Kidney (tissue), 14 donors: ENCODE measurements around the gene PIWIL4. TPM values are rescaled to one million over a fixed set of nuclear protein-coding genes. Genes with fewer than 3 reads are reported as not detected.
"Not testable (repeated sequence)": the region's sequence is repeated elsewhere in the genome, so short reads cannot be mapped to it uniquely, and the experiment has no call there.

ENCODE experiments used
- DNase-seq, 5 donors: peaks; one replicate each; pipeline ENCODE4 v3.0.0-alpha.2; 2013 to 2020
- FAIRE-seq: peaks from 2 replicates; lab custom pipeline; 2012; peaks lifted over from hg19 to GRCh38; lab: Jason Lieb, UNC
- H3K27ac ChIP-seq, 2 donors: one replicate each; pipeline ENCODE4 v1.7.0; 2013; ENCODE audit warnings: low read depth in 2 of 2, low read length in 2 of 2, inconsistent platforms in 1 of 2
- H3K27me3 ChIP-seq: one replicate; pipeline ENCODE4 v1.7.1; 2013; ENCODE audit warnings: low read length, inconsistent platforms; ENCODE audit not compliant: control insufficient read depth, insufficient read depth
- H3K36me3 ChIP-seq, 3 donors: one replicate each; pipeline versions ENCODE4 v1.7.0 to v1.7.1; 2013; ENCODE audit warnings: low read length in 3 of 3, control low read depth in 1 of 3, inconsistent platforms in 1 of 3; ENCODE audit not compliant: insufficient read depth in 3 of 3, control insufficient read depth in 2 of 3
- H3K4me1 ChIP-seq, 3 donors: one replicate each; pipeline versions ENCODE4 v1.7.0 to v1.7.1; 2013; ENCODE audit warnings: low read length in 3 of 3, inconsistent platforms in 1 of 3, low read depth in 1 of 3; ENCODE audit not compliant: control insufficient read depth in 2 of 3, insufficient read depth in 2 of 3
- H3K4me3 ChIP-seq, 3 donors: one replicate each; pipeline versions ENCODE4 v1.7.0 to v1.8.1; 2013; ENCODE audit warnings: low read length in 3 of 3, control low read depth in 1 of 3, inconsistent platforms in 1 of 3
- H3K9ac ChIP-seq, 3 donors: one replicate each; pipeline versions ENCODE4 v1.7.0 to v1.7.1; 2013; ENCODE audit warnings: low read length in 3 of 3, control low read depth in 1 of 3, inconsistent platforms in 1 of 3
- H3K9me3 ChIP-seq, 3 donors: one replicate each; pipeline versions ENCODE4 v1.7.0 to v1.7.1; 2013; ENCODE audit warnings: low read length in 3 of 3, control low read depth in 1 of 3, inconsistent platforms in 1 of 3; ENCODE audit not compliant: control insufficient read depth in 2 of 3, insufficient read depth in 1 of 3
- intact Hi-C: fragments of 100-400 bp; cut with DNase I; formaldehyde crosslinking; loops from one replicate; pipeline ENCODE4 v1.11.1; 2022
- polyA plus RNA-seq: library from polyadenylated mRNA; stranded (reverse); fragments of 350-450 nt; fragmentation: Illumina TruSeq; extraction: RNeasy Lipid Tissue Mini Kit (QIAGEN cat#74804); gene quantifications from one replicate; pipeline ENCODE4 v1.2.3, GENCODE V29; 2014; ENCODE audit warnings: low read depth, low replicate concordance; ENCODE audit not compliant: insufficient read depth
- total RNA-seq: library from RNA; stranded (reverse); fragmentation: NEBNext Ultra II Directional; extraction: Animal tissue kit (Norgen Biotek cat#: 25700); gene quantifications from one replicate; pipeline ENCODE4 v1.2.1, GENCODE V29; 2021
- TF ChIP-seq, protein P1 (sequence below): IDR thresholded peaks from 3 replicates; pipeline ENCODE4 v1.5.1; 2012; ENCODE audit warnings: mild to moderate bottlenecking, moderate library complexity, borderline replicate concordance; ENCODE audit not compliant: insufficient read depth; ENCODE audit errors: extremely low read depth
- donor health status: control.
- donor health status: control.
- donor health status: control.
- donor health status: control.
- donor health status: control.
- donor health status: DM: yes; HTN: yes; CAD: no.
- donor health status: Normal renal cell carcinoma (clear cell type).

The PIWIL4 gene
- total and polyA plus RNA-seq, 2 donors from 2014 or later, result 2.6 to 6.0 TPM

GRCh38 chr11:94641167-94641761, 74.1 kb downstream of the PIWIL4 start:
- H3K4me1 ChIP-seq, result peaks cover 0 to 8% (median 0%) of the 10 kb centered on the region in 3 donors
- no peaks in the 10 kb centered on the region for H3K9me3 ChIP-seq
- no peak overlapping the region for H3K9ac ChIP-seq
- DNase-seq (no peak), FAIRE-seq (no peak)
- no peak overlapping the region for H3K4me3 ChIP-seq
- TF ChIP-seq, protein P1, sequence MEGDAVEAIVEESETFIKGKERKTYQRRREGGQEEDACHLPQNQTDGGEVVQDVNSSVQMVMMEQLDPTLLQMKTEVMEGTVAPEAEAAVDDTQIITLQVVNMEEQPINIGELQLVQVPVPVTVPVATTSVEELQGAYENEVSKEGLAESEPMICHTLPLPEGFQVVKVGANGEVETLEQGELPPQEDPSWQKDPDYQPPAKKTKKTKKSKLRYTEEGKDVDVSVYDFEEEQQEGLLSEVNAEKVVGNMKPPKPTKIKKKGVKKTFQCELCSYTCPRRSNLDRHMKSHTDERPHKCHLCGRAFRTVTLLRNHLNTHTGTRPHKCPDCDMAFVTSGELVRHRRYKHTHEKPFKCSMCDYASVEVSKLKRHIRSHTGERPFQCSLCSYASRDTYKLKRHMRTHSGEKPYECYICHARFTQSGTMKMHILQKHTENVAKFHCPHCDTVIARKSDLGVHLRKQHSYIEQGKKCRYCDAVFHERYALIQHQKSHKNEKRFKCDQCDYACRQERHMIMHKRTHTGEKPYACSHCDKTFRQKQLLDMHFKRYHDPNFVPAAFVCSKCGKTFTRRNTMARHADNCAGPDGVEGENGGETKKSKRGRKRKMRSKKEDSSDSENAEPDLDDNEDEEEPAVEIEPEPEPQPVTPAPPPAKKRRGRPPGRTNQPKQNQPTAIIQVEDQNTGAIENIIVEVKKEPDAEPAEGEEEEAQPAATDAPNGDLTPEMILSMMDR, result no peak
- intact Hi-C loops, result no loop called here
- H3K27me3 ChIP-seq, result no peaks in the 10 kb centered on the region
- H3K27ac ChIP-seq, result no peak overlapping the region
- H3K36me3 ChIP-seq, result no peaks in the 10 kb centered on the region

- H3K36me3 ChIP-seq, H3K4me1 ChIP-seq, H3K9ac ChIP-seq, FAIRE-seq, intact Hi-C loops, DNase-seq, H3K27ac ChIP-seq, H3K9me3 ChIP-seq, H3K27me3 ChIP-seq, H3K4me3 ChIP-seq: not testable (repeated sequence)
Measured at GRCh38 chr11:94643186-94643585, 76.0 kb downstream of the PIWIL4 start.

DNA sequence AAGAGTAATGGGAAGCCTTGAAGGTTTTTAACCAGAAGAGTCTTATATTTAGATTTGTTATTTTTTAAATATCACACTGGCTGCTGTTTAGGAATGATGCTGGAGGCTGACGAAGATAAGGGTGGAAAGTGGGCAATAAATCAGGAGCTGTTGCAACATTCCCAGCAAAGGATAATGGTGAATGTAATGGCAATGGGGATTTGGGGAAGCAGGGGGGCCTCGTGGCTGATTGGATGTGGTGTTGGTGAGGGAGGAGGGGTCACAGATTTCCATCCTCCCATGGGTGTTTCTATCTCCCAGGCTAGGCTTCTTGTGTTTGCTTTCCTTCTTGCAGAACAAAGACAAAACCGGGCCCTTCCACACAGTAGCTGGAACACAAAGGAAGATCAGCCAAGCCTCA, 80.8 kb downstream of the PIWIL4 start:
- Histone ChIP-seq H3K27me3 (no peaks in the 10 kb centered on the region), H3K36me3 (no peaks in the 10 kb centered on the region), H3K27ac (peak overlapping the region in 1 of 2 donors; percentile 26), H3K9me3 (no peaks in the 10 kb centered on the region), H3K4me3 (no peak overlapping the region), H3K9ac (no peak overlapping the region), H3K4me1 (no peaks in the 10 kb centered on the region)
- TF ChIP-seq, protein P1, result no peak
- intact Hi-C loops, result no loop called here
- no peak for FAIRE-seq
- peak in 1 of 5 donors; percentile 85 for DNase-seq

- Histone ChIP-seq H3K9ac (no peak overlapping the region), H3K4me3 (no peak overlapping the region), H3K27me3 (no peaks in the 10 kb centered on the region), H3K9me3 (no peaks in the 10 kb centered on the region), H3K27ac (no peak overlapping the region), H3K36me3 (no peaks in the 10 kb centered on the region), H3K4me1 (no peaks in the 10 kb centered on the region)
- no peak for FAIRE-seq
- TF ChIP-seq, protein P1, result no peak
- no peak for DNase-seq
- intact Hi-C loops, result no loop called here
Measured at GRCh38 chr11:94648789-94649188, 81.6 kb downstream of the PIWIL4 start.
